HG02678 (cell line): Measurements from ENCODE around the gene TAP1.
A peak's percentile ranks its signal among the peaks of the same experiment; 100 is the strongest.
"Not testable (repeated sequence)": the region's sequence is repeated elsewhere in the genome, so short reads cannot be mapped to it uniquely, and the experiment has no call there.

ENCODE experiments used
- ATAC-seq: cut with Tn5 transposase; IDR thresholded peaks from one replicate; pipeline ENCODE4 v1.9.1; 2021; ENCODE audit warnings: mild to moderate bottlenecking, moderate library complexity; ENCODE audit not compliant: unreplicated experiment

The TAP1 gene

GRCh38 chr6:32853541-32854375, at the start of gene TAP1, which contains the start of gene PSMB9:
TAP1 (minus strand) TSS chr6:32853704; CDS start chr6:32853636, 68 bp downstream.
PSMB9 (plus strand) TSS chr6:32854192; CDS start chr6:32854230, 38 bp downstream.
- ATAC-seq, result peak; percentile 76

GRCh38 chr6:32895006-32895345, 41.5 kb upstream of the TAP1 start:
- ATAC-seq, result no peak

- peak; percentile 99 for ATAC-seq
Observed at GRCh38 chr6:32894085-32895005, 40.8 kb upstream of the TAP1 start.

- ATAC-seq, result no peak
Observed at GRCh38 chr6:32890831-32891230, 37.3 kb upstream of the TAP1 start.

GRCh38 chr6:32889533-32889932, 36.0 kb upstream of the TAP1 start:
- no peak for ATAC-seq

GRCh38 chr6:32888576-32888975, 35.1 kb upstream of the TAP1 start:
- ATAC-seq, result no peak

GRCh38 chr6:32887616-32888015, 34.1 kb upstream of the TAP1 start:
- ATAC-seq, result no peak

GRCh38 chr6:32886681-32887383, 33.3 kb upstream of the TAP1 start:
- no peak for ATAC-seq

- ATAC-seq, result no peak
Observed at GRCh38 chr6:32885698-32886286, 32.3 kb upstream of the TAP1 start.

- no peak for ATAC-seq
Observed at GRCh38 chr6:32883789-32884188, 30.3 kb upstream of the TAP1 start.

- no peak for ATAC-seq
Observed at GRCh38 chr6:32882879-32883250, 29.4 kb upstream of the TAP1 start.

GRCh38 chr6:32880962-32881361, 27.5 kb upstream of the TAP1 start:
- ATAC-seq, result not testable (repeated sequence)

- ATAC-seq, result no peak
Observed at GRCh38 chr6:32879691-32880090, 26.2 kb upstream of the TAP1 start.

GRCh38 chr6:32876603-32877002, 23.1 kb upstream of the TAP1 start:
- ATAC-seq, result no peak

- not testable (repeated sequence) for ATAC-seq
Observed at GRCh38 chr6:32873947-32874346, 20.4 kb upstream of the TAP1 start.

- no peak for ATAC-seq
Observed at GRCh38 chr6:32868257-32868788, 14.8 kb upstream of the TAP1 start.

- ATAC-seq, result no peak
Observed at GRCh38 chr6:32867554-32868256, 14.2 kb upstream of the TAP1 start.

- ATAC-seq, result no peak
Observed at GRCh38 chr6:32867022-32867477, 13.5 kb upstream of the TAP1 start.

GRCh38 chr6:32865724-32866443, 12.4 kb upstream of the TAP1 start:
- no peak for ATAC-seq
